Stimulated activated CD8-positive, alpha-beta memory T cell treated with anti-CD3 and anti-CD28 coated beads, Interleukin-7, amount 100 ng/mL, for 4 hours (primary cell): ENCODE measurements around the gene AMACR.

Source experiments
- DNase-seq, 2 donors: peaks; one replicate each; pipeline ENCODE4 v3.0.0-alpha.2; 2020; ENCODE audit warnings: low read depth in 2 of 2

AMACR gene

DNA sequence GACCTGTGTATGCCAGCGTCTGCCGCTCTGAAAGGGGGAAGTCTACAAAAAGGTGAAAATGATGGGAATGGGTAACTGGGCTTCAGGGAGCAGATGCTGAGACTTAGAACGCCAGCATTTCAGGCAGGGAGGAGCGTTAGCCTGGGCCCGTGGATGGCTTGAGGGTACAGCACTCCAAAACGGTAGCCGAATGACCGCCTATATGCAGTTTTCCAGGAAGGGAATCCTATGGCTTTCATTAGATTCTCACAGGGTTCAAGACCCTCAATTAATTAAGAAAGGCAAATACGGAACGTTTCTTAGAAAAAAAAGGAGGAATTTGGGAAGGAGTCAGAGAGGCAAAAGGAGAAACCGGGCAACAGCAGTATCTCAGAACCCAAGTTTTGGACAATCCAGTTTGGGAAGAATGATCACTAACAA is 639 bp downstream of the AMACR start:
- DNase-seq = no peak

DNA sequence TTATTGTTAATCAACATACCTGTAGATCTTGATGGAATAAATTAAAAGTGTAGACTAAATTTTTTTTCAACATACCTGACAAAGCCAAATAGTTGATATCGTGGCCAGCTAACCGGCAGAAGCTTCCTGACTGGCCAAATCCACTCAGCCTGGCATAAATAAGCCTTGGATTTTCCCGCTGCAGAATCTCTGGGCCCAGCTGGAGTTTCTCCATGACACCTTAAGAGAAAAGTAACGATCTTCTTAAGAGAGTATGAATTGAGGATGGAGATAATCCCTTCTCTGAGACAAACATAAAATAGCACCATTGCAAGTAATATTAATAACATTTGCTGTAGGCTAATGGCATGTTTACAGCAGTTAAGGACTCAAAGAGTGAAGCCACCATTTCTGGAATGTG is 2.2 kb downstream of the AMACR start:
- DNase-seq = no peak

DNA sequence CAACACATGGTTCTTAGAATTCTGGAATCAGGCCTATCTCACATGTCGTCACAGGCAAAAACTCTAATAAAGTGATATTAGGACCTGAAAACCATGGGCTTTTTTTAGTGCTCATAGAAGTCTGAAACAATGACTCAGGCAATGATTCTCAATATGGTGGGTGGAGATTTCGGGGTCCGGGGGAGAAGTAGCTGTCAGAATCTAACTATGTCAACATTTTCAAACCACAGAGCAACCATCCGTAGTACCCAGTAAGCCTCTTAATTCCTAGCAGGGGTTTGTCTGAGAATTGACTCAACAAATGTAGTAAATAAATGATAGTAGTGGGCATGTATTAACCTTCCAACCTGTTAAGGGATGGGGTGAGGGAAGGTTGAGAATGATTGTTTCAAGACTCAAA is 2.6 kb downstream of the AMACR start:
- no peak for DNase-seq

DNA sequence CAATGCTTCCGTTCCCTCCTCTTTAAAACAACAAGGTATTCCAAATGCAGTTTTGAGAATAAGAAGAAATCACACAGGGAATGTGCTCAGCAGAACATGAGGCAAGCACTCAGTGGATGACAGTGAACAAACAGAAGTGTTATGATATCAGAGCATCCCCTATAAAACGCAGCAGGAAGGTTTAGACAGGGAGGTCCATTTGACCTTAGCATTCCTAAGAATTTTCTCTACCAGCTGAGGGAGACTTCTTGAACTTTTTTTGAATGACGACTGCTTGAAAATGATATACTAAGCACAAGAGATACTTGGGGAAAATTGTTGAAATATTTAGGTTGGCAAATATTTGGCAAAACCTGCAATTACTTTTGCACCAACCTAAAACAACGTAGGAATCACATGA is 3.9 kb downstream of the AMACR start:
- no peak for DNase-seq

DNA sequence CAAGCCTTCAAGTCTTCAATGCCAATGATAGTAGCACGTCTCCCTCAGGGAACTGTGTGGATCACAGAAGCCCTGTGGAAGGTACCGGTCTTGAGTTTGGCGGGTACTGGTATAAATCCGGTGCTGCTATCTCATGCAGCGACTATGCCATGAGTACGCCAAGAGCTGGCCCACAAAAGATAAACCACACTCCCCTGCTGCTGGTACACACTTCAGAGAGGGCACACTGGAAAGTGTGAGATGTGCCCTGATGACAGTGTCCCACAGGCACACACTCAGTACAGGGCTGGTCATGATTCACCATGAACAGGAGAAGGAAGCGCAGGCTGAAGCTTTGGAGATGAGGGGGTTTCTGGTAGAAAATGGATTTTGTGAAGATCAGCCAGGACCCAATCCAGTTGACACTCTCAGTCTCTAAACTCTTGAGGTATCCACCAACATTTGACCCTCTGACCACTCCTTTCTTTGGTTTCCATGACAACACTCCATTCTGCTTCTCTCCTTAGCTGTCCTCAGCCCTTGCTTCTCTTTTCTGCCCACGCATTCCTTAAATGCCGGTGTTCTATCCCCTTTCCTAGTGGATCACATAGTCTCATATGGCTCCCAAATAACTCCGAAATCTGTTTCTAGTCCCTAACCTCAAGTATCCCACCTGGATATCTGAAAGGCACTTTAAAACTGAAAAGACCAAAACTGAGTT is 5.1 kb downstream of the AMACR start:
- no peak for DNase-seq

DNA sequence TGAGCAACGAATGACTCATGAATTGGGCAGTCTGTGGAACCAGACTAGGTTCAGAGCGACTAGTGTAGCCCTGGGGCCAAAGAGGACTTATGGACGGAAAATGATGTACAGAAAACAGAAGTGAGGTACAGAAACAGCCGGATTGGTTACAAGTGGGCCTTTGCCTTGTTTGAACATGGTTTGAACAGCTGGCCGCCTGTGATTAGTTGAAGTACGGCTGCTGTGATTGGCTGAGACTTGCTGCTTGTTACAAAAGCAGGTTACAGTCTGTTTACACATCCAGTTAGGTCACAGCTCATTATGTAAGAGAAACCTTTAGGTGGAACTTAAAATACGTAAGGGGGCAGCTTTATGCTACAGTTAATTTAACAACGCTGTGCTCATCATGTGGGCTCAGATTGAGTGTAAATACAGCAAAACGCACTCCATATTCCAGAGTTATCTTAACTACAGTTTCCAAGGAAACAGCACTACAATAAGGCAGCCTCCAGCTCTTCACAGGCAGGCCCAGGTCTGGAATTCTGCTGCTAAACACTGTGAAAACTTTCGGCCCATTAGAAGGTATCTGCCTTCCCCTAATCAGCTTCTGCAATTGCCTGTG is 6.5 kb downstream of the AMACR start:
- no peak for DNase-seq

DNA sequence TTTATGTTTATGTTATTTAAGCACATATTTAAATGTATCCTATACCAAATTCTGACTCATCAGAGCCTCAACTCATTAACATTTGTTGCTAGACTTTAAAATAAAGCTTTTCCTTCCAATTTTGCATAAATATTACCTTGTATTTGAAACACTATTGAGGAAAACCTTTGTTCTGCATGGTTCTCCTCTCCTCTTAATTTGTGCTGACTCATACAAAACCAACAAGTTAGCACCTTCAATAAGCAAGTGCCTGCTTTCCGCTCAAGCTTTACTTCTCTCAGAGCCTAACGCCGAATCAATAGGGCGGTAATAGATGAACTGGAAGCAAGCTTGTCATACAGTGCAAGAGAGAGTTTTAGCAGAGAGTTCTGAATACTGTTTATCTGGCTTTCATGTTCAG is 7.9 kb downstream of the AMACR start:
- DNase-seq = no peak

DNA sequence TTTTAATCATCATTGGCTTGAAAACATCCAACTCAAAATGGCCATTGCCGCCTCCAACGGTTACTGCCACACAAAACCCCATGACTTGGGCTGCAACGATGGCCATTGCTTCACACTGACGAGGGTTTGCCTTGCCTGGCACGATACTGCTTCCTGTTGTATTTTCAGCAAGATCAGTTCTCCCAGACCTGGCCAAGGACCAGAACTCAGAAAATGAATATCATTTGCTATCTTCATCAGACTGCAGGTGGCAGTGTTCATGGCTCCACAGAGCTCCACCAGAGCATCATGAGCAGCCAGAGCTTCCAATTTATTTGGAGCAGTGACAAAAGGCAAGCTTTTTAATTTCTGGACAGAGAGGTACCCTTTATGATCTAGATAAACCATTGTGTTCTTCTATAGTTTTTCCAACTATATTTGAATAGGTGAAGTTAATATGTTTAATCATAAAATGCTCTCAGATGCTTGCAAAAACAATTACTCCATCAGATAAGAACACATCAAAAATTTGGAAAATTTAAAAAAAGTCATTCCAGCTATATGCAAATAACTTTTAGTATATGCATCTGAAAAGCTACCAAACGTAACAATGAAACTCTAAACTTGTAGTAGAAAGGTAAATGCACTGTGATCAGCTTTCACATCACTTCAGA is 10.4 kb downstream of the AMACR start:
- no peak for DNase-seq

DNA sequence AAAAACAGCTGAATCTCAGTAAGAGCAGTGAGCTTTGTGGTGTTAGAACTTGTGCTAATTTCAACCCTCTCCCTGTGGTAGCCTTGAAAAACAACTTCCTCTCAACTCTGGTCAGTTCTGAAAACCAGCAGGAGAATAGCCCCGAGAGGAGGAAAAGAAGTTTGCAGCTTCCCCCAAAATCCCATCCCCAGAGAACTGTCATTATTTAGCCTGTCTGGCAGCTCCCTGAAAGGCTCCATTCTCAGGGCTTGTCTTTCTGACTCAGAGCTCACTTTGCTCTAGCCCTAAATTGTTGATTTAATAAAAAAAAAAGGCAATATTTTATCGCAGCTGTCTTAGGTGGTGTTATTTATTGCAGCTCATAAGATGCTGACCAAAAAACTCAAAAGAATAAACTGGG is 12.0 kb downstream of the AMACR start:
- no peak for DNase-seq

DNA sequence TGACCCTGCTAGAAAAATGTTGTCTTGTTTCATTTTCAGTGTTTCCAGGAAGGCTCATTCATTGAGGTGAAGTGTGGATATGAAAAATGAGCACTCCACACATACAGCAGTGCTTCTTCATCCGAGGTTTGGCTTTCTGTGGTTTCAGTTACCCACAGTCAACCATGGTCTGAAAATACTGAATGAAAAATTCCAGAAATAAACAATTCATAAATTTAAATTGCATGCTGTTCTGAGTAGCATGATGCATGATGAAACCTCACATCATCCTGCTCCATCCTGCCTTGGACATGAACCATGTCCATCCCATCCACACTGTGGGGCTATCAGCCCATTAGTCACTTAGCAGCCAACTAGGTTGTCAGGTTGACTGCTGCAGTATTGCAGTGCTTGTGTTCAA is 13.0 kb downstream of the AMACR start:
- DNase-seq = no peak

DNA sequence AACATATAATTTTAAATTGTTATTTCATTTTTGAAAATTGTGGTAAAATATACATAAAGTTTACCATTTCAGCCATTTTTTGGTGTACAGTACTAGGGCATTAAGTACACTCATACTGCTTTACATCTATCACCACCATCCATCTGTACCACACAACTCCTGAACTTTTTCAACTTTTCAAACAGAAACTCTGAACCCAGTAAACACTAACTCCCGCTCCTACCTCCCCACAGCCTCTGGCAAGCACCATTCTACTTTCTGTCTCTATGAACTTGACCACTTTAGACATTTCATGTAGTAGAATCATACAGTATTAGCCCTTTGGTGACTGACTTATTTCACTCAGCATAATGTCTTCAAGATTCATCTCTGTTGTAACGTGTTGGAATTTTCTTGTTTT is 15.0 kb downstream of the AMACR start:
- DNase-seq = no peak

DNA sequence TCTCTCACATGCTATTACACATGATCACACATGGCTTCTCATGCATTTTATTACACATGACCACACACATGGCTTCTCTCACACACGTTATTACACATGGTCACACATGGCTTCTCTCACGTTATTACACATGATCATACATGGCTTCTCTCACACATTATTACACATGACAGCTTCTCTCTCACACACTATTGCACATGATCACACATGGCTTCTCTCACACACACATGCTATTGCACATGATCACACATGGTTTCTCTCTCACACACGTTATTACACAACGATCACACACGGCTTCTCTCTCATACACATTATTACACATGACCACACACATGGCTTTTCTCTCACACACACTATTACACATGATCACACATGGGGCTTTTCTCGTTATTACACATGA is 22.4 kb downstream of the AMACR start:
- no peak for DNase-seq

DNA sequence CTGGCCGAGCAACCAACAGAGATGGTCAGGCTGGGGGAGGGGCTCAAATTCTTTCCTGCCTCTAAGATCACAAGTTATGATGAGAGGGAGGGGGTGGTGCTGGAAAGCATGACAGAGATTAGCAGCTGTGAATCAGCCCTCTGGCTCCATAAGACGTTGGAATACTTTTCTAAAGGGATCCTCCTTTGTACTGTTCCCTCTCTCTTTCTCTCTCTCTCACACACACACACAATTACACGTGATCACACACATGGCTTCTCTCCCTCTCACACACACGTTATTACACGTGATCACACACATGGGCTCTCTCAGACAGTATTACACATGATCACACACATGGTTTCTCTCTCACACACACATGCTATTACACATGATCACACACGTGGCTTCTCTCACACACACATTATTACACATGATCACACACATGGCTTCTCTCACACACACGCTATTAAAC is 23.2 kb downstream of the AMACR start, which contains the start of gene SLC45A2:
TSS of gene SLC45A2 (minus strand) at position 23 of the 454 bp plus-strand sequence. CDS start 110 bp downstream, outside the sequence.
- DNase-seq = no peak

DNA sequence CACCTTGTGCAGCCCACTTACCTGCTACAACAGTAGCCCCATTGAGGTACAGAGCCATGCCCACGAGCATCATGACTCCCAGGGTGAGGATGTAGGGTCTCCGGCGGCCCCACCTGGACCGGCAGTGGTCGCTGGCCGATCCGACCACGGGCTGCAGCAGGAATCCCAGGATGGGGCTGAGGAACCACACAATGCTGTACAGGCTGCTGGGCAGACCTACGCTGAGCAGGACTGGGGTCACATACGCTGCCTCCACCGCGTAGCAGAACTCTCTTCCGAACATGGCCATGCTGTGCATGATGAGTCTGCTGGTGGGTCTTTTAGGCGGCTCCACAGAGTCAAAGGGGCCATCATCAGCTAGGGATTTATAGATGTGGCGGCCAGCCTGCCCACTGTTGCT is 23.7 kb downstream of the AMACR start:
- DNase-seq = no peak

DNA sequence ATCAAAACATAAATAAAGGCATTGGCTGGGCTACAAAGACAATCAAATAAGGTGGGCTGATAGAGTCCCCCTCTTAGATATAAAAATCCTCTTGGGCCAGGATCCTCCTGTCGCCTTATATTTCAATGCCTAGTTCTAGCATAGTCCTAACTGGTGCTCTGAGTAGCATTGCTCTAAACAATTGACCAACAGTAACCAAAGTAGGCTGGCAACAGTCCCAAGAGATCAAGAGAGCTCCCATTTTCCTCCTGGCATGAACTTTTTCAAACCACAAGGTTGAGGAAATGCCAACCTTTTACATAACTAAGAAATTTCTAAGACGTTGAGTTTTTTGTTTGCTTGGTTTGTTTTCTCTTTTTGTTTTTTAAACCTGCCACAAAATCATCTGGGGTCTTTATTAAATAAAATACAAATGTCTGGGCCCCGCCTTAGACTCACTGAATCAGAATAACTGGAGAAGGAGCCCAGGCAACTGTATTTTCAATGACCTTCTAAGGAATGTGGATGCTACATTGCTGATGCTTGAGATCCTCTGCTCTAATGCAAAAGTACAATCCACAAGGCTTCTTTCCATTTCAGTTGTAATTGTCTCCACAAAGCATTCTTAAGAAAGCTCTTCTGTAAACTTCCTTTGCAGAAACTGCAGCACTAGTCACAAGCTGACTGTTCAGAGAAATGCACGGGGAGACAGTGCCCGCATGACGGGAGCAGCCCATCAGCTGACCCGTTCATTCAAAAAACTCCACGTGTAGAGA is 26.3 kb downstream of the AMACR start:
- no peak for DNase-seq

DNA sequence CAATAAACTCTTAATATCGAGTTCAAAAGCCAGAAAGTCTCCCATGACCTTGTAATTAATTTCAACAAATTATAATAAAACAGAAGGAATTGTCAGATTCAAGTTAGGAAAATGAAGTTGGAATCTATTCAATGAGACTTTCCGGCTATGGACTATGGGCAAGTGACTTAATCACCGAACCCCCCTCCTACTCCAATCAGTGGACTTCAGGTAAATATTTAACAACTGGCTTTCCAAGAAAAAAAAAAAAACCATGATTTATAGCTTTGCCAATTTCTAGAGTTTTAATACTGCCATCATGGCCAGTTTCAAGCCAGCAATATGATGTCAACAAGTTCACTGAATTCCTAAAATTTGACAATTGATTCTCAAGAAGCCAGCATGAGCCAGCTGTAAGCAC is 27.8 kb downstream of the AMACR start:
- DNase-seq = no peak

DNA sequence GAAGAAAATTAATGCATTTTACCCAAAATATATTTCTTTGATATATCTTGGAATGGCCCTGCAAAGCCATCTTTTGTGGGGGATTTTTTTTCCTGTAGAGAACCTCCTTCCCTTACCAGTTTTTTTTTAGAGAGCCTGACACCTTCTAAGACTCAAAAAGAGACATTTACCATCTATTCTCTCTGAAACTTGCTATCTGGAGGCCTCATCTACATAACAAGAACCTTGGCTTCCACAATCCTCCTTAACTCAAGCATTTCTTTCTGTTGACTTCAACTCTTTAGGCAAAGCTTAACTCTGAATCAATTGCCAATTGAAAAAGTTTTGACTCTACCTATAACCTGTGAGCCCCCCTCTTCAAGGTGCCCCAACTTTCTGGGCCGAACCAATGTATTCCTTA is 29.5 kb downstream of the AMACR start:
- DNase-seq = no peak

DNA sequence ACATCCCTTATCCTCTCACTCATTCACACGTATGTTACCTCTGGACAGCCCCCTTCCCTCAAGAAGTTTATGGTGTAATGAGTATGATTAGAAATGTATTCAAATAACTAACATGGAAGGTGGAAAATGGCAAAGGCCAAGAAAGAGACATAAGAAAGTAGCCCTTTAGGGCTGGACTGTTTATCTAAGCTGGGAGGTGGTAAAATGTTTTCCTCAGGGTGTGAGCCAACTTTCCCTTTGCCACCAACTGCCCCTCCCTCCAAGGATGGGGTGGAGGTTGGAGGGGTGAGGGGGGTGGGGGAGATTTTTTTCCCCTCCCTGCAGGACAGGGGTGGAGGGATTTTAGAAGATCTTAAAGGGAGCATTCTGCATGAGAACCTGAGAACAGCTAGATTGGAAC is 31.5 kb downstream of the AMACR start:
- no peak for DNase-seq

DNA sequence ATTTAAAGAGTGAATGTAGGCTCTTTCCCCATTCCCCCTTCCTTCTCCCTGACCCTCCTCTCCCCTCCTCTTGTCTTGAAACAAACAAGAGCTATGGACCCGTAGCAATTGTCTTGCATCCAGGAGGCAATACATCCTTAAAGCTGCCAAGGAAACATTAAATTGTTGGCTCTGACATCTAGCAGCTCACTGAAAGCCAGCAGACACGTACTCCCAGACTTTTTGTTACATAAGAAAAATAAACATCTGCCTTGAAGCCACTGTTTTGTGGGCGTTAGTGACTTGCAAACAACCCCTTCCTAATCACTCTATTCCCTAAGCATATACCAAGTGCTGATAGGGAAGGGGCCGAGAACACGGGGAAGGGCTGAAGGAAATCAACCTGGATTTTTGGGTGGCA is 32.0 kb downstream of the AMACR start:
- no peak for DNase-seq

DNA sequence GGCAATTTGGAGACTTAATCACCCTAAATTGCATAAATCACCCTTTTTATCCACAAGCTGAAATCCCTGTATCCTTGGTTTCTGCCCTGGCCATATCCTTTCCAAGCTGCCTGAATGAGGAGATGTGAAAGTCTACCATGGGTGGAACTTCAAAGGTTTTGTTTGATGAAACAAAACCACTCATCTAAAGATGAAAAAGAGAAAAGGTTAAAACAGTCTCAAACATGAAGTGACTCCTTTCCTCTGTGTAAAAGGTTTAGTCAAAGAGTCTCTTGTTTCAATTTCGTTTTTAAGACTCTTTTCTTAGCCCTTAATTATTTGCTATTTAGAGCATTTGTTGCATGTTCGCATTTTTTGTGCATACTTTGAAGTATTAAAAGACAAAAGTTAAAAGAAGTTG is 34.6 kb downstream of the AMACR start:
- DNase-seq = no peak

DNA sequence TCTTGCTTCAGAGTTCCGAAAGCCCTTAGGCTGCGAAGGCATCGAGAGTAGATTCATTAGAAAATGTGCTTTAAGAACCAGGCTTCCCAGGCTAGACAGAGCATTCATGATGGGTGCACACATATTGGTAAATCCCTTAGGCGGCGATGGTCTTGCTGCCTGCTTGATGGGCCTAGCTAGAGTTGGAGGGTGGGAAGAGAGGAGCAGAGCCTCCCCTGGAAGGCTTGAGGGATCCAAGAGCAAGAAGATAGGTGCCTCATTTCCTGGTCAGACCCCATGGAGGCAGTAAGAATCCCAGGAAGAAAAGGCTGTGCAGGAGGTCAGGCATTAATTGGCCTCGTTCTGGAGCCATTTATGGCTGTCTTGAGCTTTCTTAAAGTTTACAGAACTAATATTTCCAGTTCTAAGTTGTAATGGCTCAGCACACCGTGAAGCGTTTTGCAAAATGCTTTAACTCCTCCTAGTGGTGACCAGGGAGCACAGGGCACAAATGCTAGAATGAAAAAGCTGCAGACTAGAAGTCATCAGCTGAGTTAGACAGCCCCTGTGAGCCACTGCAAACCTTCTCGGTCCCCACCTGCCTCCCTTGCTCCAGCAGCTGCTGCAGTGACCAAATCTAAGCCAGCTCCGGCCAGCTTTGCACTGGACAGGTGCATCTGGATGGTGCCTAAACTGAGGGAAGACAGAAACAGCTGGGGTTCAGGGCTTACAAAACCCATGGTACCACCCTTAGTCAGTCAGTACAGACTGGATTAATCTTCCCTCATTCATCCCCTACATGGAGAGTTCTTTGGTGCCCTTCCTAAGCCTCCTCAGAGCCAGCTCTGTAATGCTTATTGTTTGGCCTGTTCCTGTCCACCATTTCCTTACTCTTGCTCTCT is 38.0 kb downstream of the AMACR start:
- DNase-seq = no peak
